ENCODE data around the gene CD2AP.
"Not testable (repeated sequence)": the region's sequence is repeated elsewhere in the genome, so short reads cannot be mapped to it uniquely, and the experiment has no call there.

The CD2AP gene

GRCh38 chr6:47464052-47464451 lies 13.5 kb upstream of the CD2AP start:
- no peak for DNase-seq (ENCODE audit: low read depth in 3 of 3)

DNA sequence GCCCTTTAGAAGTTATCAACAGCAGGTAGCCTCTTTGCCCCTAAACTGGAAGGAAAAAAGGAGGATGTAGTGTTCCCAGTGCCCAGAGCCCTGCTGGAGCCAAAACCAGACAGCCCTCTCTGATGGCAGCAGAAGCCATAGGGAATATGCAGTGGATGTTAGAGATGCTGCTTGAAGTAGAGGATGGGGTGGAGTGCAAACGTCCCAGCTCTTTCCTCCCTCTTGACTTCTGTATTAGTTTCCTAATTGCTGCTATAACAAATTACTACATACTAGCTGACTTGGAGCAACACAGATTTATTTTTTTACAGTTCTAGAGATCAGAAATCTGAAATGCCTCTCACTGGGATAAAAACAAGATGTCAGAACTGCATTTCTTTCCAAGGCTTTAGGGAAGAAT lies 12.5 kb upstream of the CD2AP start:
- no peak for DNase-seq (ENCODE audit: low read depth in 3 of 3)

- DNase-seq (ENCODE audit: low read depth in 3 of 3) = no peak
Measured at GRCh38 chr6:47471911-47472310, 5.7 kb upstream of the CD2AP start.

- no peak for DNase-seq (ENCODE audit: low read depth in 3 of 3)
Measured at GRCh38 chr6:47473791-47474346, 3.7 kb upstream of the CD2AP start.

DNA sequence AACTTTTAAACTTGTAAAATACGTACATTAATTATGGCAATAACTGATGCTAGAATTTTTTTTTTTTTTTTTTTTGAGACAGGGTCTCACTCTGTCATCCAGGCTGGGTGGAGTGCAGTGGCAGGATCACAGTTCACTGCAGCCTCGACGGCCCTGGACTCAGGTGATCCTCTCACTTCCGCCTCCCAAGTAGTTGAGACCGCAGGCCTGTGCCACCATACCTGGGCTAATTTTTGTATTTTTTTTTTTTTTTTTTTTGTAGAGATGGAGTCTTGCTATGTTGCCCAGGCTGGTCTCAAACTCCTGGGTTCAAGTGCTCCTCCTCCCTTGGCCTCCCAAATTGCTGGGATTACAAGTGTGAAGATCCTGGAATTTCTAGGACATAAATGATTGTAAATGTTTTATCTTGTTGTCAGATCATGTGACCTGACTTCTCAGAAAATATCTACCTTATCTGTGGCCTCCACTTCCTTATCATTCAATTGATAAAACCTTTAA lies 2.2 kb upstream of the CD2AP start:
- no peak for DNase-seq (ENCODE audit: low read depth in 3 of 3)

DNA sequence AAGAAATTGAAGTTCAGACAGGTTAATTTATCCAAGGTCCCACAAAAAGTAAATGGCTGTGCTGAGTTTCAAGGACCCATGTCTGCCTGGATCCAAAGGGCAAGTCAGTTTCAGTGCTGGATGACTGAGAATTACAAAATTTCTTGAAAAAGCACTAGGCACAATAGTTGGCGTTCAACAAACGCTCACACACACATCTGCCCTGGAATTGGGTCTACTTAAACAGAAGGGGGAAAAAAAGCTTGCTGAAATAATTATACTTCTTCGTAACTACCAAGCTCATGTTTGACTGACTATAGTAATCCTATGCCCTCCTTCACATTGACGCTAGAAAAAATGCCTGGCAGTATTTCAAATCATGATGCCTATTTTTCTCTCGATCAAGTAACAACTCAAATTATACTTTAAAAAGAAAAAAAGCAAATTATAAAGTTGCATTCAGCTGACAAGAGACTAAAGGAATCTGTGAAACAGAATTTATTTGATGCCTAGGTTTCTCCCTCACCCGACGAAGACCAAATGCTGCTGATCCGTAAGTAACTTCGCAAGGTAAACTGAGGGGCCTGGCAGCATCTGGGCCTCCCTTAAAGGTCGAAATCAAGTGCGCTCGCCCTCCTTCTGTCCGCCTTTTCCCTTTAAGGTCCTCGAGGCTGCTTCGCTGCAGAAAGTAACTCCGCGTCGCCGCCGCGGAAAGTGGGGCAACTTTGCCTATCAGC lies 650 bp upstream of the CD2AP start:
- no peak for DNase-seq (ENCODE audit: low read depth in 3 of 3)

- DNase-seq (ENCODE audit: low read depth in 3 of 3) = no peak
Measured at GRCh38 chr6:47478233-47479139, 897 bp downstream of the CD2AP start.

DNA sequence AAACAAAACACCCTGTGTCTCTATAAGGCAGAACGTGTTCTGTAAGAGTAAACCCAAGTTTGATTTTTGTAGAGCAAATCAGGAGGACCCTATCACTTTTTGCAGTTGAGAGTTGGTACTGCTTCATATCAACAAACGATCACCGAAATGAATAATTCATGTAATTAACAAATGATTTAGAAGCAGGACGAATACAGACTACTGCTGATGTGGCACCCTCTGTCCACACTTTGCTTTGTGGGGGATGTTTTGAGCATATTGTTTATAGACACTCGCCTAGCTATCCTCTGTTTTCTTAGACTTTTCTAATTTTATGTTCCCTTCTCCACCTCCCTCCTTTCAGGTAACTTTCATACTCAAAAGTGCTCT lies 1.5 kb downstream of the CD2AP start:
- no peak for DNase-seq (ENCODE audit: low read depth in 3 of 3)

DNA sequence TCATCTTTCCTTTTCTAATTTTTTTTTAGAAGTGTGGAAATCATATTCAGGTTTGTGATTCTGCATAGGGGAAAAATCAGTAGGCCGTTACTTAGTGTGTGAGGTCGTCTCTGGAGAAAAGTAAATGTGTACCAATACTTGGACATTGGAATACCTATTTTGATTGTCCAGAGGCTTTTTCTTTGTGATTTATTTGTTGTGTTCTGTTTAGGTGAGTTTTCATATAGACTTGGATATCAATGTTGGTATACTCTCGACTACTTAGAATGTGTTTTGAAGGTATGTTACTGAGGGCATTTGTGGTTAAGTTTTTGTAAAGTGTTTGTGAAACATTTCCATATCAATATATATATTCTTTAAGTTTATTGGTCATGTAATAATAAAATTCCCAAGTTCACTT lies 2.3 kb downstream of the CD2AP start:
- DNase-seq (ENCODE audit: low read depth in 3 of 3) = no peak

GRCh38 chr6:47481213-47481612 lies 3.6 kb downstream of the CD2AP start:
- not testable (repeated sequence) for DNase-seq (ENCODE audit: low read depth in 3 of 3)

DNA sequence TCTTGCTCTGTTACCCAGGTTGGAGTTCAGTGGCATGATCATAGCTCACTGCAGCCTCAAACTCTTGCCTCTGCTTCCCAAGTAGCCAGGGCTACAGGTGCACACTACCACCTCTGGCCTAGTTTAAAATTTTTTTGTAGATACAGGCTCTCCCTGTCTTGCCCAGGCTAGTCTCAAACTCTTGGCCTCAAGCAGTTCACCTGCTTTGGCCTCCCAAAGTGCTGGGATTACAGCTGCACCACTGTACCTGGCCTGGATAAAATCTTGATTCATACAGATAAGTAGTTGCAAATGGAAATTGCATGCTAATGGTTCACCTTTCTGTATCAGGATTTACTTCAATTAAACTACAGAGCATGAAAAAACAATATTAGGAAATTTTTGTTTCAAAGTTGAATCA lies 4.2 kb downstream of the CD2AP start:
- DNase-seq (ENCODE audit: low read depth in 3 of 3) = no peak

- DNase-seq (ENCODE audit: low read depth in 3 of 3) = no peak
Measured at GRCh38 chr6:47483516-47483852, 5.9 kb downstream of the CD2AP start.

DNA sequence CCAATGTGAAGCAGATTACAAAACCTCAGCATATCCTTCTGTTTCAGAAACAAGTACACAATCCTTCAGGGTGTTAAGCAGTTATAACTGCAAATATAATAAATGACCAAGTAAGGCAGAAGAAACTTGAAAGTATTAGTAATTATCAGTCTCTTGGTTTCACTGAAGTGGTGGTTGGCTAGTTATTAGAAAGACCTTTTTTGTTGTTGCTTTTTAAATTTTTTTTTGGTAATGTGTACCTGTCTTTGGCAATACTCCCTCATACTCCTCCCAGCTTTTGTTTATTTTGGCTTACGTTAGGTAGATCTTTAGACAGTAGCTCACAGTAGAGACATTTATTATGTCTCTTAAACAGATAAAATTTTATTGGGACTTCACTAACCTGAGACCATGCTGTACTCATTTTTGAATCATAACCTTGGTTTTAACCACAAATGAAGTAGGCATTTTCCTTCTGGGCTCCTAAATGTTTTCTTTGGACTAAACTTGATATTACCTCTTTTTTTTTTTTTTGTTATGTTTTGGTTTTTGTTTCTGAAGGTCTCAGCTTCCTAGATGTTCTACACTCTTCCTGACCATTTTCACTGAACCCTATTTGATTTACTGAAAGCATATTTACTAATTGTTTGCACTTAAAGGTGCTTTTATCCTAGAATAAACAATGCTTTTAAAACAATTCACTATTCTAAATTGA lies 6.4 kb downstream of the CD2AP start:
- no peak for DNase-seq (ENCODE audit: low read depth in 3 of 3)

- DNase-seq (ENCODE audit: low read depth in 3 of 3) = no peak
Measured at GRCh38 chr6:47484616-47485015, 7.0 kb downstream of the CD2AP start.

GRCh38 chr6:47485083-47485482 lies 7.5 kb downstream of the CD2AP start:
- DNase-seq (ENCODE audit: low read depth in 3 of 3) = no peak

DNA sequence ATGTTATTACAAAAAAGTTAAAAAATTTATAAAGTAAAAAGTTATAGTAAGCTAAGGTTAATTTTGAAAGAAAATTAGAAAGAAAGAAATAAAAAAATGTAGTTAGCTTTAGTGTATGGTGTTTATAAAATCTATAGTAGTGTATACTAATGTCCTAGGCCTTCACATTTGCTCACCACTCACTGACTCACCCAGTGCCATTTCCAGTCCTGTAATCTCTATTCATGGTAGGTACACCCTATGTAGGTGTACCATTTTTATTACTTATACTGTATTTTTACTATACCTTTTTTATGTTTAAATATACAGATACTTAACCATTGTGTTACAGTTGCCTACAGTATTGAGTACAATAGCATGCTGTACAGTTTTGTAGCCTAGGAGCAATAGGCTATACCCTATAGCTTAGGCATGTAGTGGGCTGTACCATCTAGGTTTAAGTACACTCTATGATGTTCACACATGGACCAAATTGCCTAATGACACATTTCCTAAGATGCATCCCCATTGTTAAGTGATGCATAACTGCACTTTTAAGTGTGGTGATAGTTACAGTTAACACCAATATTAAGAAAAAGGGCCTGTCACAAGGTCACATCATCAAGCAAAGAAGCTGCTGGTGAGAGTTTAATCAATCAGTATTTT lies 8.0 kb downstream of the CD2AP start:
- no peak for DNase-seq (ENCODE audit: low read depth in 3 of 3)

DNA sequence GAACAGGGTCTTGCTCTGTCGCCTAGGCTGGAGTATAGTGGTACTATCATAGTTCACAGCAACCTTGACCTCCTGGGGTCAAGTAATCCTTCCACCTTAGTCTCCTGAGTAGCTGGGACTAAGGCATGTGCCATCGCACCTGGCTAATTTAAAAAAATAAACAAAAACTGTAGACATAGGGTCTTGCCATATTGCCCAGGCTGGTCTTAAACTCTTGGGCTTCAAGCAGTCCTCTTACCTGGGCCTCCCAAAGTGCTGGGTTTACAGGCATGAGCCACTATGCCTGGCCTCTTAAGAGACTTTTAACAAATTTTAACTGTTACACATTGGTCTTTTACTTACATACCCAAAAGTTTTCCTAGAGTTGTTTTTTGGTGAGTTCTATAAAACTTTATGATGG lies 12.4 kb downstream of the CD2AP start:
- DNase-seq (ENCODE audit: low read depth in 3 of 3) = no peak

GRCh38 chr6:47490676-47491075 lies 13.1 kb downstream of the CD2AP start:
- DNase-seq (ENCODE audit: low read depth in 3 of 3) = no peak

GRCh38 chr6:47492355-47492754 lies 14.8 kb downstream of the CD2AP start:
- DNase-seq (ENCODE audit: low read depth in 3 of 3) = no peak

DNA sequence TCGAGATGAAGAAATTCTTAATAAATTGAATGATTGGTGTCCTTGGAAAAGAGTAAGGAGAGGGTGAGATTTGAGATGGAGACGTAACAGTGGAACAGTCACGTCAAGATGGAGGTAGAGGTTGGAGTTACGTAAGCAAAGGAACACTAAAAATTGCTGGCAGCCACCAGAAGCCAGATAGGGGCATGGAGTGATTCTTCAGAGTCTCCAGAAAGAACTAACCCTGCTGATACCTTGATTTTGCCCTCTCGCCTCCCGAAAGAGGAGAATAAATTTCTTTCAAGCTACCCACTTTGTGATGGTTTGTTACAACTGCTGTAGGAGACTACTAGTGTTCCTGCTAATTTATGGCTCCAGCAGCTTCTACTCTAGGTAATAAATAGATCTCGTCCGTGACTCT lies 17.6 kb downstream of the CD2AP start:
- DNase-seq (ENCODE audit: low read depth in 3 of 3) = no peak

- no peak for DNase-seq (ENCODE audit: low read depth in 3 of 3)
Measured at GRCh38 chr6:47495954-47496545, 18.5 kb downstream of the CD2AP start.
